GM12892 (cell line): ENCODE data around the gene ARMC7.

ENCODE experiments used
- POLR2A ChIP-seq: IDR thresholded peaks from 2 replicates; pipeline ENCODE4 v1.6.1; 2011; ENCODE audit warnings: low read depth, low read length, control low read depth
- POLR2AphosphoS5 ChIP-seq: IDR thresholded peaks from 2 replicates; pipeline ENCODE4 v1.6.1; 2011; ENCODE audit warnings: low read depth, low read length, control low read depth
- TAF1 ChIP-seq: IDR thresholded peaks from 2 replicates; pipeline ENCODE4 v1.6.1; 2011; ENCODE audit warnings: low read depth, mild to moderate bottlenecking, control low read depth, low read length, borderline replicate concordance

GRCh38 chr17:75064460-75064859 lies 45.3 kb upstream of the ARMC7 start:
- no peak for TF ChIP-seq POLR2A
- TF ChIP-seq POLR2AphosphoS5: no peak
- no peak for TF ChIP-seq TAF1
